DND-41 (cell line): ENCODE data around the gene CALN1.

Experiments used
- ATAC-seq: fragments of 200-7000 bp; cut with Tn5 transposase; 3 replicates; pipeline ENCODE4 v1.9.1; 2021; ENCODE audit warnings: low read depth; ENCODE audit not compliant: insufficient read depth
- DNase-seq: peaks from one replicate; pipeline ENCODE4 v3.0.0-alpha.2; 2020
- H2AFZ ChIP-seq: 2 replicates; pipeline ENCODE4 v1.6.0; 2012; ENCODE audit warnings: low read depth, low read length
- H3K27ac ChIP-seq: 2 replicates; pipeline ENCODE4 v1.5.1; 2012; ENCODE audit warnings: low read length, inconsistent platforms
- H3K27me3 ChIP-seq: fragments of 200-600 bp; sonication (generic); 2 replicates; pipeline ENCODE4 v1.6.0; 2012; ENCODE audit warnings: low read length, mild to moderate bottlenecking, inconsistent platforms; ENCODE audit not compliant: insufficient read depth, poor library complexity
- H3K36me3 ChIP-seq: 2 replicates; pipeline ENCODE4 v1.5.1; 2012; ENCODE audit warnings: low read length, inconsistent platforms; ENCODE audit not compliant: insufficient read depth
- H3K4me1 ChIP-seq: 2 replicates; pipeline ENCODE4 v1.5.1; 2012; ENCODE audit warnings: mild to moderate bottlenecking, low read length; ENCODE audit not compliant: insufficient read depth
- H3K4me2 ChIP-seq: 2 replicates; pipeline ENCODE4 v1.6.0; 2012; ENCODE audit warnings: mild to moderate bottlenecking, moderate library complexity, low read length, inconsistent platforms; ENCODE audit not compliant: insufficient read depth
- H3K4me3 ChIP-seq, 2 experiments: fragments of 200-600 bp in 1 of 2; shearing (Covaris generic) in 1 of 2; 2 replicates each; pipeline ENCODE4 v1.5.1; 2012 to 2016; ENCODE audit warnings: inconsistent platforms in 2 of 2, low read length in 2 of 2, mild to moderate bottlenecking in 2 of 2, low read depth in 1 of 2, moderate library complexity in 1 of 2
- H3K79me2 ChIP-seq: 2 replicates; pipeline ENCODE4 v1.6.0; 2012; ENCODE audit warnings: low read length, inconsistent platforms; ENCODE audit not compliant: insufficient read depth
- H3K9ac ChIP-seq: 2 replicates; pipeline ENCODE4 v1.6.0; 2012; ENCODE audit warnings: low read depth, mild to moderate bottlenecking, inconsistent platforms, low read length, moderate library complexity
- H3K9me3 ChIP-seq: 2 replicates; pipeline ENCODE4 v1.5.1; 2012; ENCODE audit warnings: low read length, moderate library complexity, mild to moderate bottlenecking, inconsistent platforms; ENCODE audit not compliant: insufficient read depth, severe bottlenecking
- H4K20me1 ChIP-seq: 2 replicates; pipeline ENCODE4 v1.6.0; 2012; ENCODE audit warnings: low read length; ENCODE audit not compliant: insufficient read depth
- EZH2 ChIP-seq: IDR thresholded peaks from 3 replicates; pipeline ENCODE4 v1.6.1; 2012; ENCODE audit warnings: borderline replicate concordance, low read depth, mild to moderate bottlenecking, moderate library complexity, low read length, inconsistent platforms; ENCODE audit not compliant: severe bottlenecking
- TF ChIP-seq, protein P1 (sequence below): IDR thresholded peaks from 2 replicates; pipeline ENCODE4 v1.5.1; 2012; ENCODE audit warnings: borderline replicate concordance, low read length, moderate library complexity, mild to moderate bottlenecking; ENCODE audit not compliant: poor library complexity, severe bottlenecking; ENCODE audit errors: extremely low read depth

Gene CALN1

DNA sequence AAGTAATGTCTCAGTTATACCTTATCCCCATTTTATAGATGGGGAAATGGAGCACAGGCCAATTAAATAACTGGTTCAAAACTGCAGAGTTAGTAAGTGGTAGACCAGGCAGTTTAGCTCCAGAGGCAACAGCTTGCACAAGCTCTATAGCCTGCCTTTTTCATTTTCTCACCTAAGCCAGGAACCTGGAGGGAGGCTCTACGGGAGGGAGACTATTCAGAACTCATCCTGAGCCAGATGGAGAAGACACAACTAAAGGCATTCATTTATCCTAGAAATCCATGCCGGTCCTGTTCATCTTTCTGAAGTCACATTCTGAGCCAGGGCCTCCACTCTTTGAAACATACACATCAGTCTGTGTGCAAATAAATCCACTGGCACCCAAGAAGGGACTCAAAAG is 103.2 kb downstream of the CALN1 start:
- H3K79me2 ChIP-seq = no peaks in the 10 kb centered on the region
- no peak for ATAC-seq

DNA sequence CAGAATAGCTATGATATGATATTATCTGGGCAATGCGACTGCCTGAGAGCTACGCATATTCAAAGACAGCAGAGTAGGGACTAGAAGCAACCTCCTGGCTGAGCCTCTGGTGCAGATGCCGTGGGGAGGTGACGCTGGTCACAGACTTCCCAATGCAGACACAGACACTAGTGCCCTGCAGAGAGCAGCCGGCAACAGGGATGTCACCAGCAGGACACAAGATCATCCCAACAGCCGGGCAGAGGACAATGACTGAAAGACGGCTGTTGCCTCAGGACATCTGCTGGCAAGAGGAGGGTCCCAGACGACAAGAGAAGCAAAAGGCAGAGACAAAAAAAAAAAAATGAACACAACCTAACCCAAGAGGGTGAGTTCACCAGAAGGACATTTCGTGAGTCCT is 104.6 kb downstream of the CALN1 start:
- H3K36me3 ChIP-seq = no peaks in the 10 kb centered on the region
- H4K20me1 ChIP-seq = no peaks in the 10 kb centered on the region
- DNase-seq (no peak), ATAC-seq (no peak)
- no peak overlapping the region for H3K4me2 ChIP-seq
- no peak overlapping the region for H2AFZ ChIP-seq
- H3K79me2 ChIP-seq = no peaks in the 10 kb centered on the region
- H3K9me3 ChIP-seq = no peaks in the 10 kb centered on the region
- H3K9ac ChIP-seq = no peak overlapping the region
- H3K4me3 ChIP-seq = no peak overlapping the region
- no peaks in the 10 kb centered on the region for H3K27me3 ChIP-seq
- no peak for TF ChIP-seq EZH2
- TF ChIP-seq, protein P1, sequence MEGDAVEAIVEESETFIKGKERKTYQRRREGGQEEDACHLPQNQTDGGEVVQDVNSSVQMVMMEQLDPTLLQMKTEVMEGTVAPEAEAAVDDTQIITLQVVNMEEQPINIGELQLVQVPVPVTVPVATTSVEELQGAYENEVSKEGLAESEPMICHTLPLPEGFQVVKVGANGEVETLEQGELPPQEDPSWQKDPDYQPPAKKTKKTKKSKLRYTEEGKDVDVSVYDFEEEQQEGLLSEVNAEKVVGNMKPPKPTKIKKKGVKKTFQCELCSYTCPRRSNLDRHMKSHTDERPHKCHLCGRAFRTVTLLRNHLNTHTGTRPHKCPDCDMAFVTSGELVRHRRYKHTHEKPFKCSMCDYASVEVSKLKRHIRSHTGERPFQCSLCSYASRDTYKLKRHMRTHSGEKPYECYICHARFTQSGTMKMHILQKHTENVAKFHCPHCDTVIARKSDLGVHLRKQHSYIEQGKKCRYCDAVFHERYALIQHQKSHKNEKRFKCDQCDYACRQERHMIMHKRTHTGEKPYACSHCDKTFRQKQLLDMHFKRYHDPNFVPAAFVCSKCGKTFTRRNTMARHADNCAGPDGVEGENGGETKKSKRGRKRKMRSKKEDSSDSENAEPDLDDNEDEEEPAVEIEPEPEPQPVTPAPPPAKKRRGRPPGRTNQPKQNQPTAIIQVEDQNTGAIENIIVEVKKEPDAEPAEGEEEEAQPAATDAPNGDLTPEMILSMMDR = no peak
- H3K4me1 ChIP-seq = no peaks in the 10 kb centered on the region
- no peak overlapping the region for H3K27ac ChIP-seq

More for the DNA sequence above, 103.2 kb downstream of the CALN1 start:
- H3K4me3 ChIP-seq = no peak overlapping the region
- no peak overlapping the region for H3K4me2 ChIP-seq
- no peaks in the 10 kb centered on the region for H3K9me3 ChIP-seq
- H3K27ac ChIP-seq = no peak overlapping the region
- H4K20me1 ChIP-seq = no peaks in the 10 kb centered on the region
- no peak overlapping the region for H3K9ac ChIP-seq
- no peak overlapping the region for H2AFZ ChIP-seq
- DNase-seq = no peak
- TF ChIP-seq, protein P1 = no peak
- no peak for TF ChIP-seq EZH2
- H3K4me1 ChIP-seq = no peaks in the 10 kb centered on the region
- no peaks in the 10 kb centered on the region for H3K27me3 ChIP-seq
- H3K36me3 ChIP-seq = no peaks in the 10 kb centered on the region

DNA sequence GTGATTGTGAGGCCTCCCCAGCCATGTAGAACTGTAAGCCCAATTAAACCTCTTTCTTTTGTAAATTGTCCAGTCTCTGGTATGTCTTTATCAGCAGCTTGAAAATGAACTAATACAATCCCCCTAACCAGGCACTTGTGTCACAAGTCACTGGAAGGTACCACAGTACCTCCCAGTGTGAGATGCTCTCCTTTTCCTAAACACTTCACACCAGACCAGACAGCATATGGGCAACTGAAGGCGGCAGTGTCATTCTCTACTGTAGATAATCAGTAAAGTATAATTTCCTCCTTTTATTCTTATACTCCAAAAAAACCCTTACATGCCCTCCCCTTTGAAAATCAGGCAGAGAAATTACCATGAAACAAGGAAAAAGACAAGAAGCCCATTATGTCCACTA is 113.2 kb downstream of the CALN1 start:
- DNase-seq (no peak), ATAC-seq (no peak)
- Histone ChIP-seq H3K4me2 (no peak overlapping the region), H3K79me2 (no peaks in the 10 kb centered on the region), H3K4me1 (no peaks in the 10 kb centered on the region), H3K27me3 (no peaks in the 10 kb centered on the region), H3K27ac (no peak overlapping the region), H3K36me3 (no peaks in the 10 kb centered on the region), H3K9me3 (no peaks in the 10 kb centered on the region), H3K9ac (no peak overlapping the region), H4K20me1 (no peaks in the 10 kb centered on the region), H3K4me3 (no peak overlapping the region), H2AFZ (no peak overlapping the region)
- no peak for TF ChIP-seq EZH2
- TF ChIP-seq, protein P1 = no peak

DNA sequence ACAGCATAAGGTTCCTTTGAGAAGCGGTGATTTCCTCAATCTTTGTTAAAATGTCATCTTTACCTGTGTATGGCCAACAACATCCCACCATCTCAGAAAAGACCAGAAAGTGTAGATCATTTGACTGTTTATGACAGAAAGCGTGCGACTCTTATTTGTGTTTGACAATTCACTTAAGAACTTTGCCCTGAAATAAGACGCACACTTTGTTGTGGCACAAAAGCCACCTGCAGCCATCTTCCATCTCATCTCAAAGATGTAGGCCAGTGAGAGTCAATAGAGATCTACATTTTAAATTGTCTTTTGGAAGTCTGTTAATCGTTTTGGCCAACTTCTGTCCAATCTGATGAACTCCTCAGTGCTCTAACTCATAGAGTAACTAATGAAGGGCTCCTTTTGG is 114.0 kb downstream of the CALN1 start:
- H3K9me3 ChIP-seq = no peaks in the 10 kb centered on the region
- ATAC-seq (no peak), DNase-seq (no peak)
- TF ChIP-seq, protein P1 = no peak
- TF ChIP-seq EZH2 = no peak
- no peaks in the 10 kb centered on the region for H3K27me3 ChIP-seq
- H3K4me2 ChIP-seq = no peak overlapping the region
- no peaks in the 10 kb centered on the region for H4K20me1 ChIP-seq
- no peak overlapping the region for H3K4me3 ChIP-seq
- no peak overlapping the region for H3K27ac ChIP-seq
- no peaks in the 10 kb centered on the region for H3K36me3 ChIP-seq
- H2AFZ ChIP-seq = no peak overlapping the region
- no peaks in the 10 kb centered on the region for H3K79me2 ChIP-seq
- H3K9ac ChIP-seq = no peak overlapping the region
- H3K4me1 ChIP-seq = peaks cover 1% of the 10 kb centered on the region
